ENCODE measurements around the gene PLEKHO1.

Gene PLEKHO1, protein sequence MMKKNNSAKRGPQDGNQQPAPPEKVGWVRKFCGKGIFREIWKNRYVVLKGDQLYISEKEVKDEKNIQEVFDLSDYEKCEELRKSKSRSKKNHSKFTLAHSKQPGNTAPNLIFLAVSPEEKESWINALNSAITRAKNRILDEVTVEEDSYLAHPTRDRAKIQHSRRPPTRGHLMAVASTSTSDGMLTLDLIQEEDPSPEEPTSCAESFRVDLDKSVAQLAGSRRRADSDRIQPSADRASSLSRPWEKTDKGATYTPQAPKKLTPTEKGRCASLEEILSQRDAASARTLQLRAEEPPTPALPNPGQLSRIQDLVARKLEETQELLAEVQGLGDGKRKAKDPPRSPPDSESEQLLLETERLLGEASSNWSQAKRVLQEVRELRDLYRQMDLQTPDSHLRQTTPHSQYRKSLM

GRCh38 chr1:150149271-150150132 is at the start of gene PLEKHO1:
Gene PLEKHO1, plus strand, starts transcription at chr1:150149916. Its CDS starts 342 bp downstream, at chr1:150150258.
- no peak for TF ChIP-seq GATA2 (IDR thresholded peaks at IDR 0.05; ENCODE audit: low read depth, low read length)
- TF ChIP-seq GATA3 (IDR thresholded peaks at IDR 0.05; ENCODE audit: low read depth, low read length) = no peak

DNA sequence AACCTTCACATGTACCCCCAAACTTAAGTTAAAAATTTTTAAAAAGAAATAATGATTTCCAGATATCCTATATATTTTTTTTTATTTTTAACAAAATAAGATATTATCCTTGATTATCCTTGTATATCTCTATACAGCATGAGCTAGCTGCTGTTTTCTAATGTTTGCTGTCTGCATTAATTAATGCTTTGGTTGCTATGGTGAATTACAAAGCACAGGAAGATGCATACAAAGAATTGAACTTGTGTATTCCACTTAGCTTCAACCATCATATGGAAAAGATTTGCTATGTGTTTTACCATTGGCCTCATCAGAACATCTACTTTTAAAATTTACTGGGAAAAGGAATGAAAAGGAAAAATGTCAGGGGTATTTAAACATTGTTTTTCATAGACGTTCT is 46.7 kb upstream of the PLEKHO1 start:
- TF ChIP-seq GATA3 (IDR thresholded peaks at IDR 0.05; ENCODE audit: low read depth, low read length) = no peak

DNA sequence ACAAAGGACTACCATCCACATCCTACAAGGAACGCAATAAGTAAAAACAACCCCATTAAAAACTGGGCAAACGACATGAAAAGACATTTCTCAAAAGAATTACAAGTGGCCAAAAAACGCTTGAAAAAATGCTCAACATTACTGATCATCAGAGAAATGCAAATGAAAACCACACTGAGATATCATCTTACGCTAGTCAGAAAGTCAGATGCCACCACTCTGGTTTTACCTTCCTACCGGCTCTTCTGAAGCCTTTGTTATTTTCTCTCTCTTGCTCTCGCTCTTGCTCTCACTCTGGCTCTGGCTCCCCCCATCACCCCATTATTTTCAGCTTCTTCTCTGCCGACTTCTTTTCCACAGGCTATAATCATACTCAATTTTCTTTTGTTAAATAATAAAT is 43.4 kb upstream of the PLEKHO1 start:
- TF ChIP-seq GATA3 (IDR thresholded peaks at IDR 0.05; ENCODE audit: low read depth, low read length) (no peak), GATA2 (IDR thresholded peaks at IDR 0.05; ENCODE audit: low read depth, low read length) (no peak)

DNA sequence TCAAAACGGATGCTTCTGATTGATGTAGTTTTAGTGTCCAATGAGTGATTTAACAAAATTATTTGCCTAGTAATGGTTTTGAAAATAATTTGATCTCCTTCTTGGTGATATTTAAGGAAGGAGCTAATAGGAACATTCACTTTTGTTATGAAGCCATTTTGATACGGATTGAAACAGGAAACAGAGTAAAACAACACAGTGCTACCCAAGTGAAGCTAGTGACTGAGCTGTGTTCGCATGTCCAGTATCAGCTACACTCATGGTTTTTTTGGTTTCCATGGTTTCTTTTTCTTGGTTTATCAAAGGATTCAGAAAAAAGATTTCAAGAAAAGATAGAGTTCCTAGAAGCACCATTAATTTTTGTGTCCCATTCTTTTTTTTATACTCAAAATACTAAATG is 40.1 kb upstream of the PLEKHO1 start:
- no peak for TF ChIP-seq GATA3 (IDR thresholded peaks at IDR 0.05; ENCODE audit: low read depth, low read length)
- no peak for TF ChIP-seq GATA2 (IDR thresholded peaks at IDR 0.05; ENCODE audit: low read depth, low read length)

DNA sequence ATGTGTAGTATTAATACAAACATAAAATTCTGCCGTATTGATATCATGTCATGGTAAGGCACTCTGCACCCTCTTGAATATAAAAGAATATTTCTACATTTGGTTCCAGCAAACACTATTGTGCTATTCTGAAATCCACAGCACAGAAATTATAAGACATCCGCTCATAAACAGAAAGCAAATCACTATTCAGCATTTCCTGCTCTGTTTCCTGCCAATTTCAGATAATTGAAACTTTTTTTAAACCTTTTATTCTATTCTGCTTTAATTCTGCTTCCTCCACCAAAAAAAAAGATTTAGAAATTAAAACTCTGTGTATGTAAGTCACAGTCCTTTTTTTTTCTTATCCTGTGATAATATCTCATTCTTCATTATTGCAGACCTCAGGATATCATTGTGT is 39.6 kb upstream of the PLEKHO1 start:
- TF ChIP-seq GATA2 (IDR thresholded peaks at IDR 0.05; ENCODE audit: low read depth, low read length) (no peak), GATA3 (IDR thresholded peaks at IDR 0.05; ENCODE audit: low read depth, low read length) (no peak)

DNA sequence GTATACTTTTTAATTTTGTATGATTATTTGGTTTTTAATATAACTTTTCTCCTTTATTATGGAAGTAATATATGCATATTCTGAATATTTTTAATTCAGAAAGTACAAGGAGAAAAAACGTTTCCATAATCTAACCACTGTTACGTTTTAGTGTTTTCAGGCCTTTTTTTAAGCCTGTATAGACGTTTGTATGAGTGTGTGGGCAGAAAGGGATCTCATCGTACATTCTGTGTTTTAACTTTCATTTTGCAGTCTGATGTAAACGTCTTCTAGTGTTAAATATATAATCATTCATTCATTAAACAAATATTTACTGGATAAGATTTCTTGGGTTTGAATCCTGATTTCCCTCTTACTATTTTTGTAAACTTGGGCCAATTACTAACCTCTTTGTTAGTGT is 38.0 kb upstream of the PLEKHO1 start:
- TF ChIP-seq GATA2 (IDR thresholded peaks at IDR 0.05; ENCODE audit: low read depth, low read length) = no peak

- TF ChIP-seq GATA3 (IDR thresholded peaks at IDR 0.05; ENCODE audit: low read depth, low read length) = no peak
- no peak for TF ChIP-seq GATA2 (IDR thresholded peaks at IDR 0.05; ENCODE audit: low read depth, low read length)
Observed at GRCh38 chr1:150115121-150115520, 34.6 kb upstream of the PLEKHO1 start.

- TF ChIP-seq GATA3 (IDR thresholded peaks at IDR 0.05; ENCODE audit: low read depth, low read length) = no peak
- TF ChIP-seq GATA2 (IDR thresholded peaks at IDR 0.05; ENCODE audit: low read depth, low read length) = no peak
Observed at GRCh38 chr1:150118716-150119115, 31.0 kb upstream of the PLEKHO1 start.

GRCh38 chr1:150121236-150121862 is 28.4 kb upstream of the PLEKHO1 start:
- no peak for TF ChIP-seq GATA3 (IDR thresholded peaks at IDR 0.05; ENCODE audit: low read depth, low read length)
- TF ChIP-seq GATA2 (IDR thresholded peaks at IDR 0.05; ENCODE audit: low read depth, low read length) = no peak

DNA sequence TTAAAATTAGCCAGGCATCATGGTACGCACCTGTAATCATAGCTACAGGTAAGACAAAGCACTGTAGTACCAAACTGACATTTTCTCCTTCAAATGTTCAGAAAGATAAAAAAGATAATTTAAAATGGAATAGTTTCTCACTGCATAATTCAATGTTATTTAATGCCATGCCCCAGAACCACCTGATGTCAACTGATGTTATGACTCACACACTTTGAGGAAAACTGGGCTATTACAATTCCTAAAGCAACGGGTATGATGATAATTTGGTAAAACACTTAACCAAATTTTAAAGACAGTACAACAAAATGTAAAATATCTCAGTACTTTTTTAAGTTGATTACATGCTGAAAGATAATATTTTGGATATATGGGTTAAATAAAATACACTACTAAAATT is 22.9 kb upstream of the PLEKHO1 start:
- TF ChIP-seq GATA2 (IDR thresholded peaks at IDR 0.05; ENCODE audit: low read depth, low read length) (no peak), GATA3 (IDR thresholded peaks at IDR 0.05; ENCODE audit: low read depth, low read length) (no peak)

DNA sequence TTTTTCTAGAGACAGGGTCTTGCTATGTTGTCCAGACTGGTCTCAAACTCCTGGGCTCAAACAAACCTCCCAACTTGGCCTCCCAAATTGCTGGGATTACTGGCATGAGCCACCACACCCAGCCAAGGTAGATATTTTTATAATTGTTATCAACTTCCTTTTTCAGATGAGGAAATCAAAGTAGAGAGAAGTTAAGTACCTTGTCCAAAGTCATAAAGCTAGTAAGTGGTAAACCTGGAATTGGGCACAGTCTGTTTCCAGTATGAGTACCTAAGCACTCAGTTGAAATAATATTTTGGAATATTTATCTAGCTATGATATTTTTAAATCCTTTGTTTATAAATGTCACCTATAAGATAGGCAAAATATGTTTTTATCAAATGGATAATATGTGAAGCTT is 22.3 kb upstream of the PLEKHO1 start:
- TF ChIP-seq GATA3 (IDR thresholded peaks at IDR 0.05; ENCODE audit: low read depth, low read length) (no peak), GATA2 (IDR thresholded peaks at IDR 0.05; ENCODE audit: low read depth, low read length) (no peak)

GRCh38 chr1:150127868-150128267 is 21.8 kb upstream of the PLEKHO1 start:
- TF ChIP-seq GATA3 (IDR thresholded peaks at IDR 0.05; ENCODE audit: low read depth, low read length) = no peak
- no peak for TF ChIP-seq GATA2 (IDR thresholded peaks at IDR 0.05; ENCODE audit: low read depth, low read length)

DNA sequence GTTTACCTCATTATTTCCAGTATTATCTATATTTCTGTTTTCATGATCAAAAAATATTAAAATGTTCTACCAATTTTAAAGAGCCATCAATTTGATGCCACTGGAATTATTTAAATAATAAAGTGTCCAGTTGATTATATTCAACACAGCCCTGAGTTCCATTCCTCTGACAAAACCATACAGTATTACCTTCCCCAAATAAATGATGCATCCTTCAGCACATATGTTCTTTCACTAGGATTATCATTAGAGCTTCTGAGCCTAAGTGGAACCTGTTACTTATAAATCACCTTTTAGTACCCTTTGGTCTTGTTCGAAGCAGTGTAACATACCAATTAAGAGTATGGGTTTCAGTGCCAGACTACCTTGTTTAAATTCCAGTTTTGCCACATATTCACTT is 17.3 kb upstream of the PLEKHO1 start:
- TF ChIP-seq GATA2 (IDR thresholded peaks at IDR 0.05; ENCODE audit: low read depth, low read length) (no peak), GATA3 (IDR thresholded peaks at IDR 0.05; ENCODE audit: low read depth, low read length) (no peak)

GRCh38 chr1:150134537-150134936 is 15.2 kb upstream of the PLEKHO1 start:
- TF ChIP-seq GATA3 (IDR thresholded peaks at IDR 0.05; ENCODE audit: low read depth, low read length) (no peak), GATA2 (IDR thresholded peaks at IDR 0.05; ENCODE audit: low read depth, low read length) (no peak)

Data from SH-SY5Y (cell line).